DND-41 (cell line): ENCODE data around the gene HOXC5.

Source experiments
- ATAC-seq: fragments of 200-7000 bp; cut with Tn5 transposase; 3 replicates; pipeline ENCODE4 v1.9.1; 2021; ENCODE audit warnings: low read depth; ENCODE audit not compliant: insufficient read depth
- DNase-seq: peaks from one replicate; pipeline ENCODE4 v3.0.0-alpha.2; 2020
- H2AFZ ChIP-seq: 2 replicates; pipeline ENCODE4 v1.6.0; 2012; ENCODE audit warnings: low read depth, low read length
- H3K27ac ChIP-seq: 2 replicates; pipeline ENCODE4 v1.5.1; 2012; ENCODE audit warnings: low read length, inconsistent platforms
- H3K27me3 ChIP-seq: fragments of 200-600 bp; sonication (generic); 2 replicates; pipeline ENCODE4 v1.6.0; 2012; ENCODE audit warnings: low read length, mild to moderate bottlenecking, inconsistent platforms; ENCODE audit not compliant: insufficient read depth, poor library complexity
- H3K36me3 ChIP-seq: 2 replicates; pipeline ENCODE4 v1.5.1; 2012; ENCODE audit warnings: low read length, inconsistent platforms; ENCODE audit not compliant: insufficient read depth
- H3K4me1 ChIP-seq: 2 replicates; pipeline ENCODE4 v1.5.1; 2012; ENCODE audit warnings: mild to moderate bottlenecking, low read length; ENCODE audit not compliant: insufficient read depth
- H3K4me2 ChIP-seq: 2 replicates; pipeline ENCODE4 v1.6.0; 2012; ENCODE audit warnings: mild to moderate bottlenecking, moderate library complexity, low read length, inconsistent platforms; ENCODE audit not compliant: insufficient read depth
- H3K4me3 ChIP-seq, 2 experiments: fragments of 200-600 bp in 1 of 2; shearing (Covaris generic) in 1 of 2; 2 replicates each; pipeline ENCODE4 v1.5.1; 2012 to 2016; ENCODE audit warnings: inconsistent platforms in 2 of 2, low read length in 2 of 2, mild to moderate bottlenecking in 2 of 2, low read depth in 1 of 2, moderate library complexity in 1 of 2
- H3K79me2 ChIP-seq: 2 replicates; pipeline ENCODE4 v1.6.0; 2012; ENCODE audit warnings: low read length, inconsistent platforms; ENCODE audit not compliant: insufficient read depth
- H3K9ac ChIP-seq: 2 replicates; pipeline ENCODE4 v1.6.0; 2012; ENCODE audit warnings: low read depth, mild to moderate bottlenecking, inconsistent platforms, low read length, moderate library complexity
- H3K9me3 ChIP-seq: 2 replicates; pipeline ENCODE4 v1.5.1; 2012; ENCODE audit warnings: low read length, moderate library complexity, mild to moderate bottlenecking, inconsistent platforms; ENCODE audit not compliant: insufficient read depth, severe bottlenecking
- H4K20me1 ChIP-seq: 2 replicates; pipeline ENCODE4 v1.6.0; 2012; ENCODE audit warnings: low read length; ENCODE audit not compliant: insufficient read depth
- EZH2 ChIP-seq: IDR thresholded peaks from 3 replicates; pipeline ENCODE4 v1.6.1; 2012; ENCODE audit warnings: borderline replicate concordance, low read depth, mild to moderate bottlenecking, moderate library complexity, low read length, inconsistent platforms; ENCODE audit not compliant: severe bottlenecking
- TF ChIP-seq, protein P1 (sequence below): IDR thresholded peaks from 2 replicates; pipeline ENCODE4 v1.5.1; 2012; ENCODE audit warnings: borderline replicate concordance, low read length, moderate library complexity, mild to moderate bottlenecking; ENCODE audit not compliant: poor library complexity, severe bottlenecking; ENCODE audit errors: extremely low read depth

HOXC5 gene

DNA sequence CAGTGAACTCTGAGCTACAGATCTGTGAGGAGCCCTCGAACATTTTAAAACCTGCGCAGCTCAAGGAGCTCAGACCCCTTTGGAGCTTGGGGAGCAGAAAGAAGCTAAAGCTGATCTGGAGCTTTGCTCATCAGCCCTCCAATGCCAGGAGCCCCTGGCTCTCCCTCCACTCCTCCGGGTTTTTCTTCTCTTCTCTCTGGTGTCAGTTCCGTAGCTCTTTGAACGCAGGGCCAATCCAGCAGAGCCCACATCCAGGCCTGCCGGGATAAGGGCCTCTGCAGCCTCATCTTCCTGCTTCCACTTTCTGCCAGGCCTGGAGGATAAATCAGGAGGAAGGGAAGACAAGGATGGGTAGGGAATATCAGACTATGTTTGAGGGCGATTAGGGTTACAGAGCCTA is 26.8 kb downstream of the HOXC5 start:
- TF ChIP-seq EZH2, result no peak
- TF ChIP-seq, protein P1, sequence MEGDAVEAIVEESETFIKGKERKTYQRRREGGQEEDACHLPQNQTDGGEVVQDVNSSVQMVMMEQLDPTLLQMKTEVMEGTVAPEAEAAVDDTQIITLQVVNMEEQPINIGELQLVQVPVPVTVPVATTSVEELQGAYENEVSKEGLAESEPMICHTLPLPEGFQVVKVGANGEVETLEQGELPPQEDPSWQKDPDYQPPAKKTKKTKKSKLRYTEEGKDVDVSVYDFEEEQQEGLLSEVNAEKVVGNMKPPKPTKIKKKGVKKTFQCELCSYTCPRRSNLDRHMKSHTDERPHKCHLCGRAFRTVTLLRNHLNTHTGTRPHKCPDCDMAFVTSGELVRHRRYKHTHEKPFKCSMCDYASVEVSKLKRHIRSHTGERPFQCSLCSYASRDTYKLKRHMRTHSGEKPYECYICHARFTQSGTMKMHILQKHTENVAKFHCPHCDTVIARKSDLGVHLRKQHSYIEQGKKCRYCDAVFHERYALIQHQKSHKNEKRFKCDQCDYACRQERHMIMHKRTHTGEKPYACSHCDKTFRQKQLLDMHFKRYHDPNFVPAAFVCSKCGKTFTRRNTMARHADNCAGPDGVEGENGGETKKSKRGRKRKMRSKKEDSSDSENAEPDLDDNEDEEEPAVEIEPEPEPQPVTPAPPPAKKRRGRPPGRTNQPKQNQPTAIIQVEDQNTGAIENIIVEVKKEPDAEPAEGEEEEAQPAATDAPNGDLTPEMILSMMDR, result no peak
- Histone ChIP-seq H3K79me2 (no peaks in the 10 kb centered on the region), H3K9me3 (no peaks in the 10 kb centered on the region), H3K27me3 (peaks cover 62% of the 10 kb centered on the region), H3K36me3 (no peaks in the 10 kb centered on the region), H4K20me1 (no peaks in the 10 kb centered on the region), H3K4me1 (no peaks in the 10 kb centered on the region), H3K4me2 (no peak overlapping the region), H3K4me3 (no peak overlapping the region), H3K9ac (no peak overlapping the region), H3K27ac (no peak overlapping the region), H2AFZ (no peak overlapping the region)
- DNase-seq (no peak), ATAC-seq (no peak)

DNA sequence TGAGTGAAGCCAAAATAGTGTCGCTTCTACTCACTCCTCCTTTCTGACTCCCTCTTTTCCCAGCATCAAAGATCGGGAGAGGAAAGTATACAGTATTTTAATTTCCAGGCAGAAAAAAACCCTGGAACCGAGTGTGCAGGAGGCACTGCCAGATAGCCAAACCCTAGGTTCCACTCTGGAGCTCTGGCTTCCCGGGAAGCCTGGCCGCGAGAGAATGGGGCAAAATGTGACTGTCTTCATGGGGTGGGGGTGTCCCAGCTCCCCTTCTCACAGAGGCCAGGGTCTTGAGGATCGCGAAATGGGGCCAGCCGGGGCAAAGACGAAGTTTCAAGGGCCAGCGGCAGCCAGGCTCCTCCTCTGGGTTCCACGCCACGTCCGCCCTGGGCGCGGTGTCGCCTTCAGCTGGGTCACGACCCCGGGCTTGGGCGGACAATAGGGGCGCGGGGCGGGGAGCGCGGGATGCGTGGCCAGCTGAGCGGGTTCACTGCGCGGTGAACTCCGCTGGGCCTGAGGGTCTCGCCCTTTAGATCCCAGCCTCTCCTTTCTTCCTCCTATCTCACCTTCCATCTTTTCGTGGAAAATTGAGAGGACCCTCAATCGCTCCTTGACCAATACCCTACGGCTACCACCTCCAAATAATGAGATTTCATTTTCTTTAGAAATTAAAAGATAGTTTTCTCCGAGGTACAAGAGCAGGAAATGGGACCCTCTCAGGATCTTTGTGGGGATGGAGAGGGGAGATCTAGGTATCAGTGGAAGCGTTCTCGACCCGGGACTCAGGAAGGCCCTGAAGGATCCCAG is 27.5 kb downstream of the HOXC5 start:
- DNase-seq (no peak), ATAC-seq (no peak)
- Histone ChIP-seq H3K79me2 (no peaks in the 10 kb centered on the region), H3K4me1 (no peaks in the 10 kb centered on the region), H3K4me3 (no peak overlapping the region), H4K20me1 (no peaks in the 10 kb centered on the region), H3K27me3 (peaks cover 62% of the 10 kb centered on the region), H3K9ac (no peak overlapping the region), H2AFZ (no peak overlapping the region), H3K36me3 (no peaks in the 10 kb centered on the region), H3K4me2 (no peak overlapping the region), H3K27ac (no peak overlapping the region), H3K9me3 (no peaks in the 10 kb centered on the region)
- TF ChIP-seq, protein P1, result no peak
- TF ChIP-seq EZH2, result no peak

DNA sequence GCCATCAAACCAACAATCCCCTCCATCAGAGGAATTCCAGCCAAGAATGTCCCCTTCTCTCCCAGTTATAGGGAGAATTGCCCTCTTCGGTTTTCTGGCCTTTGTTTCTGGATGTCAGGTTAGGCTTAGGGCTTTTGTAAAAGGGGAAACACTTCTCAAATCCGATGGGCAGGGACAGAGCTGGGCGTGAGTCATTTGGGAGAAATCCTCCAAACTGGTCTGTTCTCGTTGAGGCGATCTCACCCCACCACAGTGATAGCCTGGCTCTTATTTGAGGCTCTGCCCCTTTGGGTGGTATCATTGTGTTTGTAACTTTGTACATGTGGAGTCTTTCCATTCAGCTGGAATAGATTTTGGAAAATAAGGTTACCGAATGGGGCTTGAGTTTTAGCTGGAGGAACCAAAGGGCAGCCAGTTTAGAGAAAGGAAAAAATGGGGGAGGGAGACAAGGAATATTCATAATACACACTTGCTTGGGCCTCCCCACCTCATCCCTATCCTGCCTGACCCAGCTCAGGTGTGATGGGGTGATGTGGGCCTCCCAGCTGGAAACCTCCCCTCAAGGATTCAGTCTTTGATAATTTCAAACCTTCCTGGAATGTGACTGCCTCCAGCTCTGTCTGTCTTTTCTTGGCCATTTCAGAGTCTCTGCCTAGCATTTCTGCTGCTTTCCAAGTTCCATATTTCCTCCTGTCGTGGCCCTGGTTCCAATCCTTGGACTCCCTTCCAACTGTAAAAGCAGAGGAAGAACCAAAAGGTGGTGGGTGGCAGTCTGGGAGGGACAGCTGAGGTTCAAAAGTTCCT is 28.3 kb downstream of the HOXC5 start:
- H3K79me2 ChIP-seq, result no peaks in the 10 kb centered on the region
- no peak for DNase-seq
- H3K36me3 ChIP-seq, result no peaks in the 10 kb centered on the region
- H3K4me3 ChIP-seq, result no peak overlapping the region
- no peaks in the 10 kb centered on the region for H3K4me1 ChIP-seq
- ATAC-seq, result no peak
- H3K27ac ChIP-seq, result no peak overlapping the region
- no peak overlapping the region for H3K9ac ChIP-seq
- H3K27me3 ChIP-seq, result peaks cover 67% of the 10 kb centered on the region
- no peaks in the 10 kb centered on the region for H4K20me1 ChIP-seq
- H3K4me2 ChIP-seq, result no peak overlapping the region
- TF ChIP-seq, protein P1, result no peak
- no peak for TF ChIP-seq EZH2
- H2AFZ ChIP-seq, result no peak overlapping the region
- H3K9me3 ChIP-seq, result no peaks in the 10 kb centered on the region
